Stimulated activated CD4-positive, alpha-beta T cell treated with anti-CD3 and anti-CD28 coated beads, Interleukin-12 subunit alpha, Interleukin-12 subunit beta, amount 100 ng/mL, for 24 hours (primary cell): Measurements from ENCODE around the gene CHST9.
"Not testable (repeated sequence)": the region's sequence is repeated elsewhere in the genome, so short reads cannot be mapped to it uniquely, and the experiment has no call there.

Experiments
- DNase-seq, 2 experiments: peaks; one replicate each; pipeline ENCODE4 v3.0.0-alpha.2; 2020; ENCODE audit warnings: low read depth in 2 of 2

The CHST9 gene

GRCh38 chr18:27005589-27005988, 179.5 kb downstream of the CHST9 start:
- no peak for DNase-seq

GRCh38 chr18:27004056-27004829, 180.9 kb downstream of the CHST9 start:
- DNase-seq: no peak

GRCh38 chr18:26999797-27000196, 185.3 kb downstream of the CHST9 start:
- DNase-seq: no peak

- no peak for DNase-seq
These were observed 191.5 kb downstream of the CHST9 start for GRCh38 chr18:26993568-26993967.

GRCh38 chr18:26992926-26993325, 192.2 kb downstream of the CHST9 start:
- no peak for DNase-seq

GRCh38 chr18:26989842-26990241, 195.3 kb downstream of the CHST9 start:
- DNase-seq: no peak

GRCh38 chr18:26981360-26982082, 203.6 kb downstream of the CHST9 start:
- no peak for DNase-seq

GRCh38 chr18:26978812-26979341, 206.2 kb downstream of the CHST9 start:
- DNase-seq: no peak

GRCh38 chr18:26977781-26978180, 207.3 kb downstream of the CHST9 start:
- no peak for DNase-seq

GRCh38 chr18:26976206-26976605, 208.9 kb downstream of the CHST9 start:
- DNase-seq: no peak

GRCh38 chr18:26972549-26972948, 212.6 kb downstream of the CHST9 start:
- DNase-seq: not testable (repeated sequence)

GRCh38 chr18:26971409-26971808, 213.7 kb downstream of the CHST9 start:
- no peak for DNase-seq

- DNase-seq: no peak
These were observed 214.5 kb downstream of the CHST9 start for GRCh38 chr18:26970637-26971036.

- DNase-seq: no peak
These were observed 219.9 kb downstream of the CHST9 start for GRCh38 chr18:26965206-26965605.

- DNase-seq: no peak
These were observed 221.8 kb downstream of the CHST9 start for GRCh38 chr18:26963292-26963691.

- no peak for DNase-seq
These were observed 223.3 kb downstream of the CHST9 start for GRCh38 chr18:26961839-26962238.

- DNase-seq: no peak
These were observed 224.2 kb downstream of the CHST9 start for GRCh38 chr18:26960911-26961310.

GRCh38 chr18:26956863-26957262, 228.2 kb downstream of the CHST9 start:
- DNase-seq: no peak

GRCh38 chr18:26948703-26949102, 236.4 kb downstream of the CHST9 start:
- no peak for DNase-seq

GRCh38 chr18:26943906-26944305, 241.2 kb downstream of the CHST9 start:
- no peak for DNase-seq

- DNase-seq: no peak
These were observed 243.5 kb downstream of the CHST9 start for GRCh38 chr18:26941584-26941983.

- DNase-seq: no peak
These were observed 244.2 kb downstream of the CHST9 start for GRCh38 chr18:26940744-26941398.
